HG03139 (cell line): ENCODE results near the gene DOCK1.

Source experiments
- ATAC-seq: cut with Tn5 transposase; IDR thresholded peaks from one replicate; pipeline ENCODE4 v1.9.1; 2021; ENCODE audit not compliant: unreplicated experiment

DOCK1 gene

DNA sequence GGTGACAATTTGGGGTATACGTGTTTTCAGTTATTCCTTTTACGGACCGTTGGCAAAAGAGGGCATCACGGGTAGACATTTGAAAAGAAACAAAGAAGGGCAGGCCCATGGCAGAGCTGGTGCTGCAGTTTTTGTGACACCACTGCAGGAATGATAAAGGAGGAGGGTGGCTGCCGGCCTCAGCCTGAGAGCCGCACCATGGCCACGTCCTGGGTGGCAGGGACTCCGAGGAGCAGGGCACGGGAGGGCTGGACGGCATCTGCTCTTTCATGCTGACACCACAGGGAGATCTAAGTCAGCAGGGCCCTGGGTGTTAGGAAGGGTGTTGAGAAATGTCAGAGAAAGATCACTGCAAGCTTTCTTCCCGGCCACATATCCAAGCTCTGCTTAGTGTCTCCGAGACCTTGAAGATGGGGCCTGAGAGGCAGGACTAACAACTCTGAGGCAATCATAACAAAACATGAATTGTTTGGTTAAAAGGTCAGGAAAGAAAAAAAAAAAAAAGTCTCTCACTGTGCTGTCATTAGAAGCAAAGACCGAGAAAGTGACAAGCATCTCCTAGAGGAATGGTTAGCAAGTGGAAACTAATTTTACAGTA, 254.5 kb downstream of the DOCK1 start:
- no peak for ATAC-seq

- no peak for ATAC-seq
Measured at GRCh38 chr10:127161482-127161881, 256.3 kb downstream of the DOCK1 start.

- no peak for ATAC-seq
Measured at GRCh38 chr10:127162841-127163240, 257.6 kb downstream of the DOCK1 start.

- no peak for ATAC-seq
Measured at GRCh38 chr10:127168261-127168660, 263.0 kb downstream of the DOCK1 start.

GRCh38 chr10:127174866-127175265, 269.6 kb downstream of the DOCK1 start:
- ATAC-seq: no peak

GRCh38 chr10:127175357-127176110, 270.3 kb downstream of the DOCK1 start:
- ATAC-seq: no peak

DNA sequence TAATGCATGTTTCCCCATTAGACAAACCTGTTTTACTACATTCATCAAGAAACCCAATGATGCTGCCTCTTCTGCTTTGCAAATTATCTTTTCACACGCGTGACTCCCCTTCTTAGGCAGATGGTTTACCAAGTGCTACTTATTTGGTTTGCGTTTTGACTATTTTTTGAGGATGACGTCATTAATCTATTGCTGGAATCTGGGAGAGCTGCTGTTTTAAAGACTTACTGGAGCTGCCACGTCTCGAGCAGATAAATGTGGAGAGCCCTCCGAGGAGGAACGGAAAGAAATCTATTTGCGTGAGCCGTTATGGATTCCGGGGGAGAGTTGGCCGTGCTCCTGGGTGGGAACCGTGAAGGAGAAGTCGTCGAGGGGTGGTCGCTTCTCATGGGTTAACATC, 271.4 kb downstream of the DOCK1 start:
- ATAC-seq: no peak

DNA sequence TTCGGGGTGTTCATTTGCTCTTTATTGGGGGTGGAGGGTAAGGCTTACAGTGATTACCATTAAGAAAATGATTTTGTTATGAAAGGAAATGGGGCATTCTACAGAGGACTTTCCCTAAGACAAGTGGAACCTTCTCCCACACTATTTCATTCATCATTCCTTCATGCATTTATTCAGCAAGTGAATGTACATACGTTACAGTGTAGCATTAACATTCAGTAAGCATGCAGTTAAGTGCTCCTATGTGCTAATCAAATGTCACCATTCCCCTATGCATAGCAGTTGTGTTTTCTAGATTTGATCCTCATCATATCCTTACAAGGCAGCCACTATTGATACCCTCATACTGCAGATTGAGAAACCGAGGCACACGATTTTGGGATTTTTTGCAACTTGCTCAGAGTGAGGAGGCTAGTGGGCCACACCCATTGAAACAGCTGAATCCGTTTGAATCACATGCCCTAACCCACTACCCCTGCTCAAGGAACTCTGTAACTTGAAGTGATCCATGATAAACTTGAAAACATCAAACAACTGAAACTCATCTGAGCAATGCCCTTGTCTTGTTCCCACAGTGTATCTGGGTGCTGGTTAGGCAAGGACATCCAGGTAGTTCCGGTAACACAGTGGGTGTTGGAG, 274.5 kb downstream of the DOCK1 start:
- ATAC-seq: no peak

DNA sequence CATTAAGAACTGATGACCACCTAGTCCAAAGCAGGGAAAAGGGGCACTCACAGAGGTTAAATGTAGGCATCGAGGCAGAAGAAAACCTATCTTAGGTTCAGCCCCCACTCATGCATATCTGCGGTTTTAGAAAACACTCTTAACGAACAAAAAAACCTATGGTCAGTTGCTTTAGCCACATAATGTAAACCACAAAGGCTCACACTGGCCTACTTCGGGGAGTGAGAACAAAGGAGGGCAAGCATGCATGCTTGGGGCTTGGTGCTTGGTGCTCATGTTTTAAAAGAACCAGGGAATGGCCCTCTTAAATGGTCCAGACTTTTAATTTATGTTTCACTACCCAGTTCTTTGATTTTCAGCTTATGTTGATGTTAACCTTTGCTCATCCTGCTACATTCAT, 276.9 kb downstream of the DOCK1 start:
- ATAC-seq: no peak

- ATAC-seq: no peak
Measured at GRCh38 chr10:127184582-127184981, 279.4 kb downstream of the DOCK1 start.

DNA sequence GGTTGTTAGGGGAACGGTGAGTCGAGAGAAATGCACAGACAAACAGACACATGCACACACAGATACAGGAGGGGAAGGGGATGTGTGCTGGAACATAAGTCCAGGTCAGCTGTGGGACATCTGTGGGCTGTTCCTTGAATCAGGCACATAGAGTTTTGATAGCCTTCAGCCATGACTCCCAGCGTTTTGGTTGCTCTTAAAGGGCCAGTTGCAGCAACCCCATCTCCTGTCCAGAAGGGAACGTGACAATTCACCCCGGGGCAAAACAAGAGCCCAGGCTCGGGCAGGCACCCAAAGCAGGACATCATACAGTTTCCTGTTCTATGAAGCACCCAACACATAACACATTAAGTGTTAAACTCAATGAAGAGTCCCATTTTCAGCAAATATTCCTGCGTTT, 281.6 kb downstream of the DOCK1 start:
- ATAC-seq: no peak

- ATAC-seq: no peak
Measured at GRCh38 chr10:127189226-127189625, 284.0 kb downstream of the DOCK1 start.

- ATAC-seq: no peak
Measured at GRCh38 chr10:127190427-127190826, 285.2 kb downstream of the DOCK1 start.

- ATAC-seq: no peak
Measured at GRCh38 chr10:127193125-127193524, 287.9 kb downstream of the DOCK1 start.

GRCh38 chr10:127194111-127194510, 288.9 kb downstream of the DOCK1 start:
- ATAC-seq: no peak

- ATAC-seq: no peak
Measured at GRCh38 chr10:127194599-127194998, 289.4 kb downstream of the DOCK1 start.

GRCh38 chr10:127195041-127195506, 289.8 kb downstream of the DOCK1 start:
- no peak for ATAC-seq

GRCh38 chr10:127195571-127196281, 290.5 kb downstream of the DOCK1 start:
- no peak for ATAC-seq

- ATAC-seq: no peak
Measured at GRCh38 chr10:127196282-127197153, 291.3 kb downstream of the DOCK1 start, which contains the start of gene INSYN2A. INSYN2A (minus strand) TSS chr10:127196591; CDS start chr10:127176395, 20,196 bp downstream.

DNA sequence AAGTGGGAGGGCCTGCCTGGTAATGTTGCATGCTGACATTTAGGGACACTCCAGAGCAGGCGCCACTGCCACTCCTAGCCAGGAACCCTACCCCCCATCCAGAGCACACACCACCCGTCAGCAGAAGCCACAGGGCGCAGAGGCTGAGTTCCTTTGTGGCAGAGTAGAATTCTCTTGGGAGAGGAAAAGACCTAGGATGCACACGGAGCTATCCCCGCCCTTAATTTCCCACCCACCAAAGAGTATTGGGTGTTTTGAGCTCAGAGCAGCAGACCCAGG, 291.9 kb downstream of the DOCK1 start:
- ATAC-seq: no peak

DNA sequence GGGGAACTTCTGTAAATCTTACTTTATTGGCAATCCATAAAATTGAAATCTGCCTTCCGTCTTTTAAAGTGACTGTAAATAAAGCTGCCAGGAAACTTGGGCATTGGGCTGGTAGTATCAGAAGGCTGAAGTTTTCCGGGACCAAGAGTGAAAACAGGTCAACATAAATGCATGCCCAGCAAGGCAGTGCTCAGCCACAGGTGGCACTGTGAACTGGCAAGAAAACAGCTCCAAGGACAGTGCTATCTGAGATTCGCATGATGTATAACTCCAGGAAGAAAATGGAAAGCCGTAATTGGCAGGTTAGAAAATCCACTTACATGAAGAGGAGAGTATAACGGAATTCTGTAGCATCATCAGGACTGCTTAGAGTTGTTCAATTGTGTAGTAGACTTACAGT, 293.1 kb downstream of the DOCK1 start:
- ATAC-seq: no peak
